HG03025 (cell line): Measurements from ENCODE around the gene GRK2.
A peak's percentile ranks its signal among the peaks of the same experiment; 100 is the strongest.
"Not testable (repeated sequence)": the region's sequence is repeated elsewhere in the genome, so short reads cannot be mapped to it uniquely, and the experiment has no call there.

ENCODE experiments used
- ATAC-seq: cut with Tn5 transposase; IDR thresholded peaks from one replicate; pipeline ENCODE4 v1.9.1; 2021; ENCODE audit warnings: mild to moderate bottlenecking, moderate library complexity; ENCODE audit not compliant: unreplicated experiment, low FRiP score

Gene GRK2

GRCh38 chr11:67310246-67311050, 44.2 kb downstream of the GRK2 start:
- ATAC-seq: no peak

GRCh38 chr11:67311051-67311555, 44.8 kb downstream of the GRK2 start:
- no peak for ATAC-seq

GRCh38 chr11:67311556-67312082, 45.3 kb downstream of the GRK2 start:
- no peak for ATAC-seq

GRCh38 chr11:67312187-67313021, 46.1 kb downstream of the GRK2 start:
- no peak for ATAC-seq

GRCh38 chr11:67313125-67313890, 47.0 kb downstream of the GRK2 start:
- ATAC-seq: no peak

- ATAC-seq: no peak
Measured at GRCh38 chr11:67314218-67314617, 47.9 kb downstream of the GRK2 start.

GRCh38 chr11:67315325-67315909, 49.1 kb downstream of the GRK2 start:
- no peak for ATAC-seq

- no peak for ATAC-seq
Measured at GRCh38 chr11:67316882-67317204, 50.6 kb downstream of the GRK2 start.

- ATAC-seq: peak; percentile 81
Measured at GRCh38 chr11:67317205-67317887, 51.1 kb downstream of the GRK2 start.

GRCh38 chr11:67317888-67318555, 51.7 kb downstream of the GRK2 start:
- ATAC-seq: no peak

GRCh38 chr11:67318876-67319275, 52.6 kb downstream of the GRK2 start:
- not testable (repeated sequence) for ATAC-seq

GRCh38 chr11:67320011-67320410, 53.7 kb downstream of the GRK2 start:
- ATAC-seq: no peak

GRCh38 chr11:67320691-67321090, 54.4 kb downstream of the GRK2 start:
- ATAC-seq: no peak

- no peak for ATAC-seq
Measured at GRCh38 chr11:67321313-67321871, 55.1 kb downstream of the GRK2 start.

GRCh38 chr11:67322049-67322448, 55.8 kb downstream of the GRK2 start:
- no peak for ATAC-seq

- no peak for ATAC-seq
Measured at GRCh38 chr11:67323526-67323925, 57.3 kb downstream of the GRK2 start.

GRCh38 chr11:67332081-67332691, 65.9 kb downstream of the GRK2 start:
- no peak for ATAC-seq
